ENCODE measurements around the gene DHRS3.

The DHRS3 gene

DNA sequence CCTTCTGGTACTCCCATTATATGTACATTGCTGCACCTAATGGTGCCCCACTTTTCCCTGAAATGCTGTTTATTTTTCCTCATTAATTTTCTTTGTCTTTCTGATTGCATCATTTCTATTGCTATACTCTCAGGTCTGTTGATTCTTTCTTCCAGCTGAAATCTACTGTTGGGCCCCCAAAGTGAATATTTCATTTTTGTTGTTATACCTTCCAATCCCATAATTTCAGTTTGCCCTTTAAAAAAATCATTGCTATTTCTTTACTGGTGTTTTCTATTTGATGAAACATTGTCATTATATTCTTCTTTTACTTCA is 22.9 kb upstream of the DHRS3 start:
- TF ChIP-seq, protein P1, sequence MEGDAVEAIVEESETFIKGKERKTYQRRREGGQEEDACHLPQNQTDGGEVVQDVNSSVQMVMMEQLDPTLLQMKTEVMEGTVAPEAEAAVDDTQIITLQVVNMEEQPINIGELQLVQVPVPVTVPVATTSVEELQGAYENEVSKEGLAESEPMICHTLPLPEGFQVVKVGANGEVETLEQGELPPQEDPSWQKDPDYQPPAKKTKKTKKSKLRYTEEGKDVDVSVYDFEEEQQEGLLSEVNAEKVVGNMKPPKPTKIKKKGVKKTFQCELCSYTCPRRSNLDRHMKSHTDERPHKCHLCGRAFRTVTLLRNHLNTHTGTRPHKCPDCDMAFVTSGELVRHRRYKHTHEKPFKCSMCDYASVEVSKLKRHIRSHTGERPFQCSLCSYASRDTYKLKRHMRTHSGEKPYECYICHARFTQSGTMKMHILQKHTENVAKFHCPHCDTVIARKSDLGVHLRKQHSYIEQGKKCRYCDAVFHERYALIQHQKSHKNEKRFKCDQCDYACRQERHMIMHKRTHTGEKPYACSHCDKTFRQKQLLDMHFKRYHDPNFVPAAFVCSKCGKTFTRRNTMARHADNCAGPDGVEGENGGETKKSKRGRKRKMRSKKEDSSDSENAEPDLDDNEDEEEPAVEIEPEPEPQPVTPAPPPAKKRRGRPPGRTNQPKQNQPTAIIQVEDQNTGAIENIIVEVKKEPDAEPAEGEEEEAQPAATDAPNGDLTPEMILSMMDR (IDR thresholded peaks at IDR 0.05; ENCODE audit: control insufficient read depth, insufficient read depth, low read depth, low read length, missing control alignments) = no peak
- no peak overlapping the region for H3K4me3 ChIP-seq (ENCODE audit: control insufficient read depth, low read depth, low read length)
- DNase-seq (ENCODE audit: low read depth) = no peak

DNA sequence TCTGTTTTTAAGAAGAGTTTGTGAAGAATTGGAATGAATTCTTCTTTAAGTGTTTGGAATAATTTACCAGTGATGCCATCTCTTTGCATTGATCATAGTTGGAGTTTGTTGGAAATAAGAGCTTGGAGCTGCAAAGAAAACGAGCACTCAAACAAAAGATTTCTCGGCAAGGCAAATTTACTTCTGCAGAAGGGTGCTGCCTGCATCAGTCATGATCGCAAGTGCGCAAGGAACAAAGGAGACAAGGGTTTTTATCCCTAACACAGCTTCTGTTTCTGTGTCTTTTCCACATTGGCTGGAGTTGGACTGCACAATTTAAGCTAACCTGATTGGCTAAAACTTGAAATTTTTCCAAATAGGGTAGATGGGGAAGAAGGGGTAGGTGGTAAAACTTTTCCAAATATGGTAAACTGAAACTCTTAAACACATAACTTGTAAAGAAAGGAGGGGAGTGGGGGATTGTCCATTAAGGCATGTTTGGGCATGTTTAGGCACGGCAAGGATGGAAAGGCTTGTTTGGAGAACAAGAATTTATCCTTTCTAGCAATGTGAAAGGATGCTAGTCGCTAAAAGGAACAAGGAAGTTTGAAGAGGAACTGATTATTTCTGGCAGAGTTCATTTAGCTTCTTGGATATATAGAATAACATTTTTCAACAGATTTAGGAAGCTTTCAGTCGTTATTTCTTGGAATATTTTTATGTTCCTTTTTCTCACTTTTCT is 22.4 kb upstream of the DHRS3 start:
- TF ChIP-seq, protein P1 (IDR thresholded peaks at IDR 0.05; ENCODE audit: control insufficient read depth, insufficient read depth, low read depth, low read length, missing control alignments) = no peak
- H3K4me3 ChIP-seq (ENCODE audit: control insufficient read depth, low read depth, low read length) = no peak overlapping the region
- no peak for DNase-seq (ENCODE audit: low read depth)

DNA sequence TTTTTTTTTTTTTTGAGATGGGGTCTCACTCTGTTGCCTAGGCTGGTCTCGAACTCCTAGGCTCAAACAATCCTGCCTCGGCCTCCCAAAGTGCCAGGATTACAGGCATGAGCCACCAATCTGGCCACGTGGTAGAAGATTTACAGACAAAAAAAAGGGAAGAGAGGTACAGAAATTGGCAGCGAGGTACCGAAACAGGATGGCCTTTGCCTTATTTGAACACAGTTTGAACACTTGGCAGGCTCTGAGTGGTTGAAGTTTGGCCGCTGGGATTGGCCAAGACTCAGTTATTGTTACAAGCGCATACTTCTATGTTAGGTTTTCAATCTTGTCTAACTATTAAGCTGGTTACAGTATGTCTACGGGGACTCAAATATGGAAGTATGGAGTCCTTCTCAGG is 19.7 kb upstream of the DHRS3 start:
- no peak for DNase-seq (ENCODE audit: low read depth)
- no peak overlapping the region for H3K4me3 ChIP-seq (ENCODE audit: control insufficient read depth, low read depth, low read length)
- TF ChIP-seq, protein P1 (IDR thresholded peaks at IDR 0.05; ENCODE audit: control insufficient read depth, insufficient read depth, low read depth, low read length, missing control alignments) = no peak

DNA sequence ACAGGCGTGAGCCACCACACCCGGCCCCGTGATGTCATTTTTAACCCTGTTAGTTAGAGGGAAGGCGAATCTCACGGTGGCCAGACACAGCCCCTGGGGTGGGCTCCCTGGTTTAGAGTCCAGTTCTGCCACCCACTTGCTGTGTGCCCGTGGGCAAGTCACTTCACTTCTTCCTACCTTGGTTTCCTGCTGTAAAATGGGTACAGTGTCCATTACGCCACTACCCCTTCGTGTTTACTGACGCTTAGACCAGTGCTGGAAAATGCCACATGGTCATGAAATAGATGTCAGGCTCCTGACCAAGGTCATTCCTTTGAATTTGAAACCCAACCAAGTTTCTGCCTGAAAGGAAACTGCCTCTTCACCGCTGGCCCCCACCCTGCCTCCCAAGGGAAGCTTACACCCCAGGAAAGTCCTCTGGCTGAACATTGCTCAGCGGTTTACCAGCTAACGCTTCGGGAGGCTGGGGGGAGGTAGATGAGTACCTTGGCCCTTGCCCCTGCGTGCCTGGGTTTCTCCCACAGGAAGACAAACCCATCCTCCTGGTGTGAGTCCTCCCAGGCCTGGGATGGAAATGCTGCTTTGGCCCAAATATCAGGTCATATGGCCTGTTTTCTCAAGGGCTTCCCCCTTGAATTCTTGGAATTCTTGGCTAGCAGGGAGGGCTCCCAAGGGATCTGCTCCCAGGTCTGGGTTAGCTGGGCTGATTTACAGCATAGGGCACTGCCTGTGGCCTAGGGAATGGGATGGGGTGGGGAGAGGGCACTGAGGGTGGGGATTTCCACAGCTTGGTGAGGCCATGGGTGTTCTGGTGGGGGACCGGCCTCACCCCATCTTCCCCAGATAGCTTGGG is 18.3 kb upstream of the DHRS3 start:
- TF ChIP-seq, protein P1 (IDR thresholded peaks at IDR 0.05; ENCODE audit: control insufficient read depth, insufficient read depth, low read depth, low read length, missing control alignments) = no peak
- DNase-seq (ENCODE audit: low read depth) = no peak
- no peak overlapping the region for H3K4me3 ChIP-seq (ENCODE audit: control insufficient read depth, low read depth, low read length)

DNA sequence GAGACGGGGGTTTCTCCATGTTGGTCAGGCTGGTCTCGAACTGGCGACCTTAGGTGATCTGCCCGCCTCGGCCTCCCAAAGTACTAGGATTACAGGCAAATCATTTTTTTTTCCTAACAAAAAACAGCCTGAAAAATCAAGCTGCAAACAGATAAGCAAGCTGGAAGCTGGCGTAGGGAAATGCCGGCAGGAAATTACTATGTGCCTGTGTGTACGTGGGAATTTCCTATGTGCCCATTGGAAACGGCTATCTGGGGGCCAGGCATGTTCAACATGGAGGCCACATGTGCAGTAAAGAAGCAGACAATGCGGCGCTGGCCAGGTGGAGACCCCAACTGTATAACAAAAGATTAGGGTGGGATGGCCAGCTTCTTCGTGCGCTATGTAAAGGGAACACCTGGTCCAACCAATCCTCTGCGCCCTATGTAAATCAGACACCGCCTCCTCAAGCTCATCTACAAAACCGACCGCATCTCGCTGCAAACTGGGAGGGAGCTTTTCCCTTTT is 16.7 kb upstream of the DHRS3 start:
- TF ChIP-seq, protein P1 (IDR thresholded peaks at IDR 0.05; ENCODE audit: control insufficient read depth, insufficient read depth, low read depth, low read length, missing control alignments) = no peak
- no peak overlapping the region for H3K4me3 ChIP-seq (ENCODE audit: control insufficient read depth, low read depth, low read length)
- no peak for DNase-seq (ENCODE audit: low read depth)

DNA sequence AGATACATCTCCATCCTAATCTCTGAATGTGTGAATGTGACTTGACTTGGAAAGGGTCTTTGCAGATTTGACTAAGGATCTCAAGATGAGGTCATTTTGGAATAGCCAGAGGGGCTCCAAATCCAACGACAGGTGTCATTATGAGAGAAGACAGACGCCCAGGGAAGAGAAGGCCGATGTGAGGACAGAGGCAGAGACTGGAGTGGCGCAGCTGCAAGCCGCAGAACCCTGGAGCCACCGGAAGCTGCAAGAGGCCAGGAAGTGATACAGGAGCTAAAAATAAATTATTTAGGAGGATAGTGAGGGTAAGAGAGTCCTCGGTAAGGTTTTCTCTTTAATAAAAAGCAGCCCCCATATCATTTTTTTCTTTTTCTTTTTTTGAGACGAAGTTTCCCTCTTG is 16.1 kb upstream of the DHRS3 start:
- TF ChIP-seq, protein P1 (IDR thresholded peaks at IDR 0.05; ENCODE audit: control insufficient read depth, insufficient read depth, low read depth, low read length, missing control alignments) = no peak
- no peak for DNase-seq (ENCODE audit: low read depth)

More for the DNA sequence above, 16.1 kb upstream of the DHRS3 start:
- H3K4me3 ChIP-seq (ENCODE audit: control insufficient read depth, low read depth, low read length) = no peak overlapping the region

Measured in AG09309 (cell line).